ENCODE measurements around the gene METTL17. TPM values are rescaled to one million over a fixed set of nuclear protein-coding genes. Genes with fewer than 3 reads are reported as not detected.

Gene METTL17
- total and polyA plus RNA-seq, 2 donors (not counting 1 experiment from before 2014, with no cell fraction given) = 28.4 to 47.7 TPM

GRCh38 chr14:21024585-21025370, 35.0 kb downstream of the METTL17 start, which contains the start of gene NDRG2:
Gene NDRG2, minus strand, starts transcription at chr14:21025061. Its CDS starts 1,746 bp downstream, at chr14:21023315.
- H3K27me3 ChIP-seq (ENCODE audit: control insufficient read depth, insufficient read depth, low read length) = peaks cover 54% of the 10 kb centered on the region
- no peak within 1 kb of the TSS for H3K9ac ChIP-seq (ENCODE audit: insufficient read depth, low read length)
- H3K27ac ChIP-seq (ENCODE audit: insufficient read depth, low read length) = no peak within 1 kb of the TSS

DNA sequence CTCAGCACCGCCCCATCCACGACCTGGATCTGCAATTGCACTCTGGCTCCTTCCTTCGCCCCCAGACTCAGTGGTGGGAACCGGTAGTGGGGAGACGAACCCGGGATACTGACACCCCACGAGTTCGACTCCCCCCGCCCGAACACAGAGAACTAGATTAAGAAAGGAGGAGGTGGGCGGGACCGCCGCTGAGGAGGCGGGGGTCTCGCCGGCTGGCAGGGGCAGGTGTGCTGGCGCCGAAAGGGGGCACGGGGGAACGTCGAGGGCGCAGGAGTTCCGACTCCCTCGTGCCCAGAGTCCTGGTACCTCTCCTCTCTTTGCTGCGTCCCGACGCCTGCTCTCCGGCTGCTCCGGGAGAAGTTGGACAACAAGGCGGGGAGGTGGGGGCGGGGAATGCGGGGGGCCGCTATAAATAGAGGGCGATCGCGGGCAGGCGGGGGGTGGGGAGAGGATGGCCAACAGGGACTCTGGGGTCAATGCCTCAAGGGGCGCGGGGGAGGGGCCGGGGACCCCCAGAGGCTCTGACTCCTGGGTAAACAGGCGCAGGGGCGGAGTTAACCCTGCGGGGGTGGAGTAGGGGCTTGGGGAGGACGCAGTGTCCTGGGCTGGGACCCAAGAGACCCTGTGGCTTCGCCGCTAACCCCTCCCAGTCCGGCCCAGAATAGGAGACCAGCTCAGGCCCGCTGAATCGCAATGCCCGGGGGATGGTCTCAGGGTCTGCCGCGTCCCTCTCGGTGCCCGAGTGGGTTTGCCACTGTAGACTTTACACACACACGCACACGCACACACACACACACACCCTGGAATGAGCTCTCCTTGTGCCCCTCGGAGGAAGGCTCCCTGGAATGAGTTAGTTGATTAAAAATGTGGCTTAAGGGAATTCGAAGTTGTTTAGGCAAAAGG, 35.8 kb downstream of the METTL17 start:
- Histone ChIP-seq H4K20me1 (ENCODE audit: control insufficient read depth, extremely low read depth, insufficient read depth, low read length) (no peaks in the 10 kb centered on the region), H3K4me2 (ENCODE audit: extremely low read depth, insufficient read depth, low read length) (no peak overlapping the region), H3K4me3 (replicated peaks in 1 of 4; ENCODE audit: control extremely low read depth in 1 of 4, insufficient read depth in 1 of 4, low read depth in 3 of 4, low read length in 4 of 4) (peak overlapping the region in 2 of 4 experiments; percentile 33 to 40), H3K27me3 (ENCODE audit: control insufficient read depth, insufficient read depth, low read length) (peaks cover 56% of the 10 kb centered on the region), H3K9me3 (ENCODE audit: control insufficient read depth, insufficient read depth, low read depth, low read length) (no peaks in the 10 kb centered on the region), H2AFZ (ENCODE audit: low read length) (no peak overlapping the region), H3K4me1 (ENCODE audit: control insufficient read depth, extremely low read depth, insufficient read depth, low read length) (no peaks in the 10 kb centered on the region), H3K79me2 (ENCODE audit: control insufficient read depth, insufficient read depth, low read length) (no peaks in the 10 kb centered on the region), H3K27ac (ENCODE audit: insufficient read depth, low read length) (no peak overlapping the region), H3K9ac (ENCODE audit: insufficient read depth, low read length) (no peak overlapping the region), H3K36me3 (ENCODE audit: control insufficient read depth, insufficient read depth, low read length) (no peaks in the 10 kb centered on the region)
- DNase-seq (ENCODE audit: low read depth in 2 of 2) = no peak
- TF ChIP-seq EZH2 (IDR thresholded peaks at IDR 0.05; ENCODE audit: low read length, missing control alignments) (peak; percentile 53), CTCF (conservative IDR thresholded peaks at IDR 0.05 in 1 of 2, IDR thresholded peaks at IDR 0.05 in 1 of 2; ENCODE audit: low read depth in 1 of 2, low read length in 2 of 2) (no peak)

More at GRCh38 chr14:21024585-21025370, 35.0 kb downstream of the METTL17 start, which contains the start of gene NDRG2:
- H2AFZ ChIP-seq (ENCODE audit: low read length) = no peak within 1 kb of the TSS
- H4K20me1 ChIP-seq (ENCODE audit: control insufficient read depth, extremely low read depth, insufficient read depth, low read length) = no peaks in the 10 kb centered on the region
- H3K4me3 ChIP-seq (replicated peaks in 1 of 4; ENCODE audit: control extremely low read depth in 1 of 4, insufficient read depth in 1 of 4, low read depth in 3 of 4, low read length in 4 of 4) = peak within 1 kb of the TSS in 2 of 4 experiments; percentile 33 to 40
- peak; percentile 93 for TF ChIP-seq EZH2 (IDR thresholded peaks at IDR 0.05; ENCODE audit: low read length, missing control alignments)
- TF ChIP-seq CTCF (conservative IDR thresholded peaks at IDR 0.05 in 1 of 2, IDR thresholded peaks at IDR 0.05 in 1 of 2; ENCODE audit: low read depth in 1 of 2, low read length in 2 of 2) = no peak
- H3K4me1 ChIP-seq (ENCODE audit: control insufficient read depth, extremely low read depth, insufficient read depth, low read length) = no peaks in the 10 kb centered on the region
- no peaks in the 10 kb centered on the region for H3K36me3 ChIP-seq (ENCODE audit: control insufficient read depth, insufficient read depth, low read length)
- peak within 1 kb of the TSS; percentile 25 for H3K4me2 ChIP-seq (ENCODE audit: extremely low read depth, insufficient read depth, low read length)
- no peaks in the 10 kb centered on the region for H3K9me3 ChIP-seq (ENCODE audit: control insufficient read depth, insufficient read depth, low read depth, low read length)
- no peaks in the 10 kb centered on the region for H3K79me2 ChIP-seq (ENCODE audit: control insufficient read depth, insufficient read depth, low read length)
- DNase-seq (ENCODE audit: low read depth in 2 of 2) = peak in 1 of 2 donors; percentile 17

All from fibroblast of lung (primary cell).